Measurements from ENCODE around the gene SHE. TPM values are rescaled to one million over a fixed set of nuclear protein-coding genes. Genes with fewer than 3 reads are reported as not detected.
A peak's percentile ranks its signal among the peaks of the same experiment; 100 is the strongest.
"Not testable (repeated sequence)": the region's sequence is repeated elsewhere in the genome, so short reads cannot be mapped to it uniquely, and the experiment has no call there.

SHE gene
- total RNA-seq, 1 donor: 0.09 TPM

DNA sequence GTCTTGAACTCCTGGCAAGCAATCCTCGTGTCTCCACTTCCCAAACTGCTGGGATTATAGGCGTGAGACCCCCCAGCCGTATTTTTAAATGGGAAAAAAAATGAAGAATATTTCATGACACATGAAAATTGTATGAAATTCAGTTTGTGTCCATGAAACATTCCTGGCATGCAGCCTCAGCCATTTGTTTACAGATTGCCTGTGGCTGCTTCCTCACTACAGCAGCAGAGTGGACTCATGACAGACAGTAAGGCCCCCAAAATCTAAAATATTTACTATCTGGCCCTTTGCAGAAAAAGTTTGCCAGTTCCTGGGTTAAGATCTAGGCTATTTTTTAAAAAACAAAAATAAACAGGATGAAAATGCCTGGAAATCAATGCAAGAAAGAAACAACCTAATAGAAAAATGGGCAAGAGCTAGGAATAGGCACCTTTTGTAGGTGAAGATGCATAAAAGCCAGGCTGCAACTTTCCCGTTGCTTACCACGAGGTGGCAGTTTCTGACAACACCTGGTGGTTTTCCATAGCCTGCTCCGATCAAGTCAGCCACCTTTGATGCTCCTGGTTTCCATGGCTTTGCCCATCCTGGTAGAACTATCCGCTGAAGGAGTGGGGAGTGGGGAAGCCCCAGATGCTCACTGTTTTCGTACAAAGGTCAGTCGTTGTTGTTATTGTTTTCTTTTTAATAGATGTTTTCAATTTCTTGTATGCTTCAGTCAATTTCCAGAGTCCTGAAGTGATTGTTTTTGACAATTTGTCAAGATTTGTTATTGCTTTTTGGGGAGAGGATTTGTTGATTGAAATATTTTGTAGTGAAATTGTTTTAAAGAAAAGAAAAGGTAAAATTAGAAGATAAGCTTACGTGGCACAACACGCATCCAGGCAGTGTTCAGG, 32.0 kb upstream of the SHE start:
- H3K4me3 ChIP-seq (ENCODE audit: low read depth, low read length): no peak overlapping the region
- no peak for DNase-seq (ENCODE audit: low read depth)
- TF ChIP-seq, protein P1, sequence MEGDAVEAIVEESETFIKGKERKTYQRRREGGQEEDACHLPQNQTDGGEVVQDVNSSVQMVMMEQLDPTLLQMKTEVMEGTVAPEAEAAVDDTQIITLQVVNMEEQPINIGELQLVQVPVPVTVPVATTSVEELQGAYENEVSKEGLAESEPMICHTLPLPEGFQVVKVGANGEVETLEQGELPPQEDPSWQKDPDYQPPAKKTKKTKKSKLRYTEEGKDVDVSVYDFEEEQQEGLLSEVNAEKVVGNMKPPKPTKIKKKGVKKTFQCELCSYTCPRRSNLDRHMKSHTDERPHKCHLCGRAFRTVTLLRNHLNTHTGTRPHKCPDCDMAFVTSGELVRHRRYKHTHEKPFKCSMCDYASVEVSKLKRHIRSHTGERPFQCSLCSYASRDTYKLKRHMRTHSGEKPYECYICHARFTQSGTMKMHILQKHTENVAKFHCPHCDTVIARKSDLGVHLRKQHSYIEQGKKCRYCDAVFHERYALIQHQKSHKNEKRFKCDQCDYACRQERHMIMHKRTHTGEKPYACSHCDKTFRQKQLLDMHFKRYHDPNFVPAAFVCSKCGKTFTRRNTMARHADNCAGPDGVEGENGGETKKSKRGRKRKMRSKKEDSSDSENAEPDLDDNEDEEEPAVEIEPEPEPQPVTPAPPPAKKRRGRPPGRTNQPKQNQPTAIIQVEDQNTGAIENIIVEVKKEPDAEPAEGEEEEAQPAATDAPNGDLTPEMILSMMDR (IDR thresholded peaks at IDR 0.05; ENCODE audit: insufficient read depth, low read length): peak; percentile 46

DNA sequence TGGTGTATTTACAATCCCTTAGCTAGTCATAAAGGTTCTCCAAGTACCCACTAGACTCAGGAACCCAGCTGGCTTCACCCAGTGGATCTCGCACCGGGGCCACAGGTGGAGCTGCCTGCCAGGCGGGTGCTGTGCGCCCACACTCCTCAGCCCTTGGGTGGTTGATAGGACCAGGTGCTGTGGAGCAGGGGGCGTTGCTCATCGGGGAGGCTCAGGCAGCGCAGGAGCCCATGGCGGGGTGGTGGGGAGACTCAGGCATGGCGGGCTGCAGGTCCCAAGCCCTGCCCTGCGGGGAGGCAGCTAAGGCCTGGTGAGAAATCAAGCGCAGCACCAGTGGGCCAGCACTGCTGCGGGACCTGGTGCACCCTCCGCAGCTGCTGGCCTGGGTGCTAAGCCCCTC, 29.7 kb upstream of the SHE start:
- not testable (repeated sequence) for H3K4me3 ChIP-seq (ENCODE audit: low read depth, low read length); DNase-seq (ENCODE audit: low read depth)

DNA sequence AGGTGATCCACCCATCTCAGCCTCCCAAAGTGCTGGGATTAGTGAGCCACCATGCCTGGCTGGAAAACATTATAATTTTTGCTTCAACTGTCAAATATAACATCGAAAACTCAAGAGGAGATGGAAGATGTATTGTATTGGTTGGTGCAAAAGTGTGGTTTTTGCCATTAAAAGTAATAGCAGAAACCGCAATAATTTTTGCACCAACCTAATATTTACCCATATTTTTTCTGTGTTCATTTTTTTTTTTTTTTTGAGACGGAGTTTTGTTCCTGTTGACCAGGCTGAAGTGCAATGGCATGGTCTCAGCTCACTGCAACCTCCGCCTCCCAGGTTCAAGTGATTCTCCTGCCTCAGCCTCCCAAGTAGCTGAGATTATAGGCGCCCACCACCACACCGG, 27.1 kb upstream of the SHE start:
- DNase-seq (ENCODE audit: low read depth): no peak
- no peak overlapping the region for H3K4me3 ChIP-seq (ENCODE audit: low read depth, low read length)
- TF ChIP-seq, protein P1 (IDR thresholded peaks at IDR 0.05; ENCODE audit: insufficient read depth, low read length): no peak

DNA sequence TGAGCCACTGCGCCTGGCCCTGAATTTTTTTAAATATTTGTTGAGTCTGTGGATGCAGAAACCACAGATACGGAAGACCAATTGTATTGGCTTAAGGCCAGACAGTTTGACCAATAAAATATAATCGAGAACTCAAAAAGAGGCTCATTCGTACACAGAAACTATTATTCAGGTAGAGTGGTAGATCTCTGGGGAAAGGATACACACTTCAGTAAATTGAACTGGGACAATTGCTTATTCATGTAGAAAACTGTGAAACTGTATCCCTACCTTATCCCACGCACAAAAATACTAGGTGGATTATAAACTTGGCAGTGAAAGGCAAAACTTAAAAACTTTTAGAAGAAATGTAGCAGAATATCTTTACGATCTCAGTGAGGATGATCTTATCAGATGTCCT, 25.0 kb upstream of the SHE start:
- no peak overlapping the region for H3K4me3 ChIP-seq (ENCODE audit: low read depth, low read length)
- TF ChIP-seq, protein P1 (IDR thresholded peaks at IDR 0.05; ENCODE audit: insufficient read depth, low read length): no peak
- DNase-seq (ENCODE audit: low read depth): no peak

DNA sequence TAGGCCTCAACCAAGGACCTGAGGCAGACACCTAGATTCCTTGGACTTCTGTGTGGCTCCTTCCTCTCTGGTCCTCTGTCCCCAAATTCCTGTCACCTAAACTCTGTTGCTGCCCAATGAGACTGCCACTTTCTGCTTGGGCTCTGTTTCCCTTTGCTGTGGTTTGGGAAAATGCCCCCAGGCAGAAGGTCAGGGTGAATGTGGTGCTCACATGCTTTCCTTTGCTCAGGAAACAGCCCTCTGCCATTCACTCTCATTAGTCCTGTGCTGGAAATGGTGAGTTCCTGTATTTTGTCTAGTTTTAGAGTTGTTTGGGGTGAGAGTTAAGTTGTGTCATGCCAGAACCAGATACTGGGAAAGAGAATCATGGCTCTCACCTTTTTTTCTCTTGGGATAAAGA, 22.7 kb upstream of the SHE start:
- TF ChIP-seq, protein P1 (IDR thresholded peaks at IDR 0.05; ENCODE audit: insufficient read depth, low read length): no peak
- DNase-seq (ENCODE audit: low read depth): no peak

DNA sequence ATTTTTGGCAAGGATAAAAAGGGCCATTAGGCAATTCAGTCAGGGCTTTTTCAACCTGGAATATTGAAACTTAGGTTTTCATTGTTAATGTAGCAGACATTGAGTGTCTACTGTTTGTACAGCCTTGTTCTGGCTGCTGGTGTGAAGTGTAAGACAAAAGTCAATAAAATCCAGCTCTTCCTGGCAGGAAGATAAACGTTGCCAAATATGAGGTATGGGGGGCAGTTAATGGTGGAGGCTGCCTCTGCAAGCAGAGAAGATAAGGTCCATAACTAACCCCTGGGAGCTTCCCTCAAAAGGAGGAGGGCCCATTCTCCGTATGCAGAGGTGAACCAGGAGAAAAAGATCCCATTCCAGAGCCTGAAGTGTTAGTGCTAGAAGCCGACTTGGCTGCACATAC, 19.5 kb upstream of the SHE start:
- no peak for DNase-seq (ENCODE audit: low read depth)
- no peak overlapping the region for H3K4me3 ChIP-seq (ENCODE audit: low read depth, low read length)
- TF ChIP-seq, protein P1 (IDR thresholded peaks at IDR 0.05; ENCODE audit: insufficient read depth, low read length): no peak

More for the DNA sequence above, 22.7 kb upstream of the SHE start:
- H3K4me3 ChIP-seq (ENCODE audit: low read depth, low read length): no peak overlapping the region

DNA sequence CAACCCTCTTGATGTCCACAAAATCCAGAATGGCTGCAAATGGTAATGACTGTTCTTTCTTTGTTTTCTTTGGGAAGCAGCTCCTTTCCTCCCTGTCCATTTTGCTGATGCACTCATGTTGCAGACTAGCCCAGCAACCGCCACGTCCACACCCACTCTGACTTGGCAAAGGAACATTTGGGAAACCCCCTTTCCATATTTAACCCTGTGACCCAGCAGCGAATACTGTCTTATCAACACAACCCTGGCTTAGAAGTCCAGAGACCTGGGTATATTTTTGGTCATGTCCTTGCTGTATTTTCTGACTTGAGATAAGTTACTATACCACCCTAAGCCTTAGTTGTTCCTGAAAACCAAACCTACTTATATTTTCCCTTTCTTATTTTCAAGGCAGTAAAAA, 18.1 kb upstream of the SHE start:
- H3K4me3 ChIP-seq (ENCODE audit: low read depth, low read length): no peak overlapping the region
- DNase-seq (ENCODE audit: low read depth): peak; percentile 65
- TF ChIP-seq, protein P1 (IDR thresholded peaks at IDR 0.05; ENCODE audit: insufficient read depth, low read length): no peak

All from fibroblast of the aortic adventitia (primary cell).